CD14-positive monocyte (primary cell): ENCODE results near the gene BIRC5. TPM values are rescaled to one million over a fixed set of nuclear protein-coding genes. Genes with fewer than 3 reads are reported as not detected.

Experiments used
- DNase-seq, 3 donors: peaks; one replicate each; pipeline ENCODE4 v3.0.0-alpha.2; 2011 to 2022
- H2AFZ ChIP-seq: 2 replicates; pipeline ENCODE4 v1.6.0; 2012; ENCODE audit warnings: mild to moderate bottlenecking, low read depth, low read length, inconsistent platforms; ENCODE audit not compliant: insufficient read depth, poor library complexity, severe bottlenecking
- H3K27ac ChIP-seq, 2 donors: 1 replicate in 1 of 2; 2 replicates in 1 of 2; pipeline ENCODE4 v1.5.1; 2012 to 2013; ENCODE audit warnings: low read length in 2 of 2, control low read depth in 1 of 2, inconsistent platforms in 1 of 2, low read depth in 1 of 2, mild to moderate bottlenecking in 1 of 2
- H3K27me3 ChIP-seq, 2 donors: one replicate each; pipeline versions ENCODE4 v1.6.0 to v1.6.1; 2011 to 2013; ENCODE audit warnings: low read length in 2 of 2; ENCODE audit not compliant: control insufficient read depth in 2 of 2, insufficient read depth in 2 of 2
- H3K36me3 ChIP-seq, 2 donors: replicated peaks in 1 of 2; 1 replicate in 1 of 2; 2 replicates in 1 of 2; pipeline versions ENCODE4 v1.5.1 to v1.6.1; 2012 to 2013; ENCODE audit warnings: low read length in 2 of 2, control low read depth in 1 of 2, inconsistent platforms in 1 of 2, mild to moderate bottlenecking in 1 of 2; ENCODE audit not compliant: insufficient read depth in 2 of 2, control insufficient read depth in 1 of 2
- H3K4me1 ChIP-seq, 2 donors: 1 replicate in 1 of 2; 2 replicates in 1 of 2; pipeline versions ENCODE4 v1.5.1 to v1.6.1; 2012 to 2013; ENCODE audit warnings: low read length in 2 of 2, control low read depth in 1 of 2, inconsistent platforms in 1 of 2, mild to moderate bottlenecking in 1 of 2, moderate library complexity in 1 of 2; ENCODE audit not compliant: insufficient read depth in 2 of 2, control insufficient read depth in 1 of 2
- H3K4me2 ChIP-seq: replicated peaks from 2 replicates; pipeline ENCODE3; 2012; ENCODE audit warnings: low read length, moderate library complexity, mild to moderate bottlenecking; ENCODE audit not compliant: poor library complexity, severe bottlenecking; ENCODE audit errors: extremely low read depth
- H3K4me3 ChIP-seq, 3 experiments: fragments of 200-600 bp in 1 of 3; sonication (generic) in 1 of 3; replicated peaks in 1 of 3; 1 replicate in 2 of 3; 2 replicates in 1 of 3; pipeline ENCODE4 v1.5.1; 2011 to 2013; ENCODE audit warnings: low read length in 3 of 3, mild to moderate bottlenecking in 3 of 3, control low read depth in 2 of 3, low read depth in 2 of 3, inconsistent platforms in 1 of 3, moderate library complexity in 1 of 3
- H3K79me2 ChIP-seq: 2 replicates; pipeline ENCODE4 v1.6.0; 2012; ENCODE audit warnings: mild to moderate bottlenecking, control low read depth, inconsistent platforms, low read length, moderate library complexity; ENCODE audit not compliant: insufficient read depth
- H3K9ac ChIP-seq: 2 replicates; pipeline ENCODE4 v1.6.0; 2017; ENCODE audit warnings: low read length, mild to moderate bottlenecking; ENCODE audit not compliant: insufficient read depth, poor library complexity, severe bottlenecking
- H3K9me3 ChIP-seq, 2 donors: replicated peaks in 1 of 2; 1 replicate in 1 of 2; 2 replicates in 1 of 2; pipeline versions ENCODE4 v1.5.1 to v1.6.1; 2012 to 2013; ENCODE audit warnings: low read length in 2 of 2, control low read depth in 1 of 2; ENCODE audit not compliant: control insufficient read depth in 1 of 2, insufficient read depth in 1 of 2
- H4K20me1 ChIP-seq: 2 replicates; pipeline ENCODE4 v1.6.0; 2012; ENCODE audit warnings: mild to moderate bottlenecking, low read length, control low read depth, moderate library complexity; ENCODE audit not compliant: insufficient read depth
- H3K27ac Mint-ChIP-seq, 7 donors: one replicate each; pipeline ENCODE4 v1.8.0; 2020; ENCODE audit warnings: mild to moderate bottlenecking in 7 of 7, mixed read lengths in 7 of 7, moderate library complexity in 6 of 7, inconsistent platforms in 2 of 7
- H3K27me3 Mint-ChIP-seq, 3 donors: one replicate each; pipeline ENCODE4 v1.8.0; 2021 to 2022; ENCODE audit warnings: low read depth in 3 of 3, mild to moderate bottlenecking in 3 of 3, mixed read lengths in 3 of 3, moderate library complexity in 3 of 3, inconsistent platforms in 1 of 3
- H3K36me3 Mint-ChIP-seq, 2 donors: one replicate each; pipeline ENCODE4 v1.8.0; 2020; ENCODE audit warnings: mixed read lengths in 2 of 2, inconsistent platforms in 1 of 2, mild to moderate bottlenecking in 1 of 2
- H3K4me1 Mint-ChIP-seq: one replicate; pipeline ENCODE4 v1.8.0; 2020; ENCODE audit warnings: mild to moderate bottlenecking, mixed read lengths
- H3K4me3 Mint-ChIP-seq, 2 donors: one replicate each; pipeline ENCODE4 v1.8.0; 2020; ENCODE audit warnings: mild to moderate bottlenecking in 2 of 2, mixed read lengths in 2 of 2, moderate library complexity in 1 of 2
- H3K9me3 Mint-ChIP-seq, 7 donors: one replicate each; pipeline ENCODE4 v1.8.0; 2020 to 2022; ENCODE audit warnings: mixed read lengths in 7 of 7, mild to moderate bottlenecking in 6 of 7, moderate library complexity in 6 of 7, inconsistent platforms in 2 of 7
- WGBS: methylation state at CpG from one replicate; pipeline ENCODE4 v1.1.5; 2013; ENCODE audit warnings: missing lambda C conversion rate; ENCODE audit not compliant: insufficient coverage; 5-methylcytosine and 5-hydroxymethylcytosine counted together
- intact Hi-C, 2 donors: fragments of 100-400 bp; cut with micrococcal nuclease; formaldehyde crosslinking; loops; one replicate each; pipeline versions ENCODE4 v1.15.0 to v1.15.1; 2023
- polyA plus RNA-seq, 3 donors: library from polyadenylated mRNA; depleted of rRNA in 1 of 3; unstranded in 2 of 3; stranded (reverse) in 1 of 3; fragments of 300-500 nt in 2 of 3; fragments of >200 nt in 1 of 3; fragmentation: Illumina TruSeq in 2 of 3; gene quantifications; 1 replicate in 2 of 3; 2 replicates in 1 of 3; pipeline ENCODE4 v1.2.3, GENCODE V29; 2012 to 2021
- TF ChIP-seq, protein P1 (sequence below): fragments of 200-600 bp; IDR thresholded peaks from one replicate; pipeline ENCODE4 v1.8.0; 2022; ENCODE audit warnings: antibody characterized with exemption, mild to moderate bottlenecking

BIRC5 gene
- polyA plus RNA-seq, 3 donors = 0.20 TPM; not detected in 2

DNA sequence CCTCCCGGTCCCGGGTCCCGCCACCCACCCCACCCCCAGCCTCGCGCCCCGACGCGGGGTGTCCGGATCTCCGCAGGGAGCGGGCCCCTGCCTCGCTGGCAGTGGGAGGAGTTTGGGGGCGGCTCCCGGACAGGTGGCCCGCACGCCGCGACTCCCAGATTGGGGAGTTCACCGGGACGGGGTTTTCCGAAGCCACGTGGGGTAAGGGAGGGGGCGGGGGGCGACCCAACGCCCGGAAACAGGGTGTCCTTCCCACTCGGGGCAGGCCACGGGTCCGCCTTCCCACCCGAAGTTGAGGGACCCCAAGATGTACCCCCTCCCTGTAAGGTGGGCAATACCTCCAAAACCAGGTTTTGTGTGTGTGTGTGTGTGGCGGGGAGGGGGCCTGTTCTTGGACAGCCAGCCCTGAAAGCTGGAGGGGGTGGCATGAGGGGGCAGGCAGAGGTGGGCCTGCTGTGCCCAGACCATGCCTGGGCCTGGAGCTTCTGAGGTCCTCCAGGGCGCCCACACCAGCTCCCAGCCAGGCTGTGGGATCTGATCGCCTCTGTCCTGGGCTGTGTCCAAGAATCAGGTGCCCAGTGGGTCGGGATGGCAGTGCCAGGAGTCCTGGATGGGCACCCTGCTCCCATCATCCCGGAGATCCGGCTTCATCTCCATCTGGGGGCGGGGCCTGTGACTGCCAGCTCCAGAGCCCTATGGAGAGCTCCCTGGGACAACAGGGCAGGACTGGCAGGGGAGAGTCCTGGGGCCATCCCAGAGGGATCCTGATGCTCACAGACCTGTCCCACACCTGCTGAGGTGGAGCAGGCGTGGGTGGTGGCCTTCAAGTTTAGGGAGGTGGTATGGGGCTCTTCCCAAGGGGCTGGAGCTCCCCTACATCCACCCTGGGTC, 44.9 kb upstream of the BIRC5 start:
- DNase-seq = peak in 1 of 3 donors; percentile 41
- intact Hi-C loops = no loop called here
- H2AFZ ChIP-seq = no peak overlapping the region

More for the DNA sequence above, 44.9 kb upstream of the BIRC5 start:
- H3K27ac ChIP-seq = peak overlapping the region; percentile 27 to 72
- H4K20me1 ChIP-seq = peaks cover 29% of the 10 kb centered on the region
- no peaks in the 10 kb centered on the region for H3K9me3 ChIP-seq
- H3K36me3 Mint-ChIP-seq = peaks cover 27 to 37% of the 10 kb centered on the region in 2 donors
- H3K79me2 ChIP-seq = peaks cover 39% of the 10 kb centered on the region
- peak overlapping the region; percentile 85 to 92 (median 86) for H3K4me3 ChIP-seq
- peak overlapping the region; percentile 84 to 88 for H3K4me3 Mint-ChIP-seq
- 26% methylated on average over 11 of the region's 38 CpGs for WGBS
- H3K36me3 ChIP-seq = peaks cover 11 to 16% of the 10 kb centered on the region in 2 donors
- H3K4me1 Mint-ChIP-seq = peaks cover 54% of the 10 kb centered on the region
- H3K27ac Mint-ChIP-seq = peak overlapping the region in 6 of 7 donors; percentile 6 to 82 (median 31)
- H3K9me3 Mint-ChIP-seq = no peaks in the 10 kb centered on the region
- H3K4me1 ChIP-seq = peaks cover 56% of the 10 kb centered on the region in 2 donors
- peaks cover 0 to 2% (median 1%) of the 10 kb centered on the region in 3 donors for H3K27me3 Mint-ChIP-seq
- TF ChIP-seq, protein P1, sequence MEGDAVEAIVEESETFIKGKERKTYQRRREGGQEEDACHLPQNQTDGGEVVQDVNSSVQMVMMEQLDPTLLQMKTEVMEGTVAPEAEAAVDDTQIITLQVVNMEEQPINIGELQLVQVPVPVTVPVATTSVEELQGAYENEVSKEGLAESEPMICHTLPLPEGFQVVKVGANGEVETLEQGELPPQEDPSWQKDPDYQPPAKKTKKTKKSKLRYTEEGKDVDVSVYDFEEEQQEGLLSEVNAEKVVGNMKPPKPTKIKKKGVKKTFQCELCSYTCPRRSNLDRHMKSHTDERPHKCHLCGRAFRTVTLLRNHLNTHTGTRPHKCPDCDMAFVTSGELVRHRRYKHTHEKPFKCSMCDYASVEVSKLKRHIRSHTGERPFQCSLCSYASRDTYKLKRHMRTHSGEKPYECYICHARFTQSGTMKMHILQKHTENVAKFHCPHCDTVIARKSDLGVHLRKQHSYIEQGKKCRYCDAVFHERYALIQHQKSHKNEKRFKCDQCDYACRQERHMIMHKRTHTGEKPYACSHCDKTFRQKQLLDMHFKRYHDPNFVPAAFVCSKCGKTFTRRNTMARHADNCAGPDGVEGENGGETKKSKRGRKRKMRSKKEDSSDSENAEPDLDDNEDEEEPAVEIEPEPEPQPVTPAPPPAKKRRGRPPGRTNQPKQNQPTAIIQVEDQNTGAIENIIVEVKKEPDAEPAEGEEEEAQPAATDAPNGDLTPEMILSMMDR = no peak
- peak overlapping the region; percentile 86 for H3K9ac ChIP-seq
- H3K4me2 ChIP-seq = peak overlapping the region; percentile 76
- H3K27me3 ChIP-seq = no peaks in the 10 kb centered on the region
